K562 (cell line): ENCODE results near the gene PACSIN1.

ENCODE experiments used
- BMI1 ChIP-seq: fragments of 150-350 bp; IDR thresholded peaks from 2 replicates; pipeline ENCODE4 v1.6.1; 2014; ENCODE audit warnings: low read length
- ELF4 ChIP-seq: fragments of 450-650 bp; formaldehyde crosslinking; IDR thresholded peaks from 2 replicates; pipeline ENCODE4 v1.4.0; 2022; ENCODE audit warnings: missing genetic modification characterization
- FOXK2 ChIP-seq, 2 experiments: fragments of 450-650 bp; IDR thresholded peaks in 1 of 2; conservative IDR thresholded peaks in 1 of 2; 2 replicates each; pipeline ENCODE4 v1.6.1; 2016; ENCODE audit warnings: low read depth in 2 of 2, mild to moderate bottlenecking in 1 of 2
- ILK ChIP-seq: fragments of 450-650 bp; IDR thresholded peaks from 2 replicates; pipeline ENCODE4 v1.6.1; 2016; ENCODE audit warnings: missing genetic modification characterization, low read depth, mild to moderate bottlenecking, missing compliant biosample characterization, moderate library complexity, borderline replicate concordance
- TAF15 ChIP-seq: fragments of 200-400 bp; formaldehyde crosslinking; IDR thresholded peaks from 2 replicates; pipeline ENCODE4 v1.6.1; 2017; ENCODE audit warnings: mild to moderate bottlenecking, low read depth, low read length, moderate library complexity
- U2AF2 ChIP-seq: fragments of 200-400 bp; formaldehyde crosslinking; optimal IDR thresholded peaks from 2 replicates; pipeline ENCODE3; 2017; ENCODE audit warnings: low read depth, mild to moderate bottlenecking, low read length
- TF ChIP-seq, protein P1 (sequence below), 3 experiments: IDR thresholded peaks in 2 of 3; conservative IDR thresholded peaks in 1 of 3; 2 replicates each; pipeline ENCODE4 v1.5.1; 2011 to 2012; ENCODE audit warnings: low read length in 3 of 3, mild to moderate bottlenecking in 3 of 3, control low read depth in 2 of 3, improper control_type of control experiment in 1 of 3, inconsistent platforms in 1 of 3, low read depth in 1 of 3, mixed read lengths in 1 of 3, moderate library complexity in 1 of 3; ENCODE audit not compliant: insufficient read depth in 2 of 3
- TF ChIP-seq, protein P2 (sequence below), 2 experiments: fragments of 450-650 bp in 1 of 2; sonication (generic) in 1 of 2; formaldehyde crosslinking in 1 of 2; IDR thresholded peaks in 1 of 2; conservative IDR thresholded peaks in 1 of 2; 2 replicates each; pipeline versions ENCODE4 v1.6.1 to v1.8.1; 2016 to 2023; ENCODE audit warnings: mild to moderate bottlenecking in 2 of 2, moderate library complexity in 2 of 2, inconsistent platforms in 1 of 2, missing genetic modification reagents in 1 of 2
- TF ChIP-seq, protein P3 (sequence below): sonication (generic); formaldehyde crosslinking; IDR thresholded peaks from 2 replicates; pipeline ENCODE4 v1.9.0; 2022; ENCODE audit warnings: mild to moderate bottlenecking, missing genetic modification reagents

DNA sequence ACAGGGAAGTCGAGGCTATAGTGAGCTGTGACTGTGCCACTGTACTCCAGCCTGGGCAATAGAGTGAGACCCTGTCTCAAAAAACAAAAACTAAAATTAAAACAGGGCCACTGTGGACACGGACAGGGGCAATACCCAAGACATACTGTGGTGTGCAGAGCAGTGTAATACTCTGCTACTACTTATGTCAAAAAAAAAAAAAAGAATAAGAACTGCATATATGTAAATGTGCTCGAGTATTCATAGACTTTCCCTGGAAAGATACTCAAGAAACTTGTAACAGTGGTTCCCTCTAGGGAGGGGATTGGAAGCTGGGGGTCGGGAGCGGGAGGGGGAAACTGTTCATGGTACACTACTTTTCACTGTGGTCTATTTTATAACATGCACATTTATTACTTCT, 74.3 kb downstream of the PACSIN1 start:
- TF ChIP-seq U2AF2 (no peak), BMI1 (no peak), FOXK2 (conservative IDR thresholded peaks at IDR 0.05 in 1 of 2, IDR thresholded peaks at IDR 0.05 in 1 of 2; ENCODE audit: low read depth in 2 of 2) (no peak), TAF15 (no peak), ILK (no peak), ELF4 (no peak)
- TF ChIP-seq, protein P1, sequence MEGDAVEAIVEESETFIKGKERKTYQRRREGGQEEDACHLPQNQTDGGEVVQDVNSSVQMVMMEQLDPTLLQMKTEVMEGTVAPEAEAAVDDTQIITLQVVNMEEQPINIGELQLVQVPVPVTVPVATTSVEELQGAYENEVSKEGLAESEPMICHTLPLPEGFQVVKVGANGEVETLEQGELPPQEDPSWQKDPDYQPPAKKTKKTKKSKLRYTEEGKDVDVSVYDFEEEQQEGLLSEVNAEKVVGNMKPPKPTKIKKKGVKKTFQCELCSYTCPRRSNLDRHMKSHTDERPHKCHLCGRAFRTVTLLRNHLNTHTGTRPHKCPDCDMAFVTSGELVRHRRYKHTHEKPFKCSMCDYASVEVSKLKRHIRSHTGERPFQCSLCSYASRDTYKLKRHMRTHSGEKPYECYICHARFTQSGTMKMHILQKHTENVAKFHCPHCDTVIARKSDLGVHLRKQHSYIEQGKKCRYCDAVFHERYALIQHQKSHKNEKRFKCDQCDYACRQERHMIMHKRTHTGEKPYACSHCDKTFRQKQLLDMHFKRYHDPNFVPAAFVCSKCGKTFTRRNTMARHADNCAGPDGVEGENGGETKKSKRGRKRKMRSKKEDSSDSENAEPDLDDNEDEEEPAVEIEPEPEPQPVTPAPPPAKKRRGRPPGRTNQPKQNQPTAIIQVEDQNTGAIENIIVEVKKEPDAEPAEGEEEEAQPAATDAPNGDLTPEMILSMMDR (IDR thresholded peaks at IDR 0.05 in 2 of 3, conservative IDR thresholded peaks at IDR 0.05 in 1 of 3; ENCODE audit: insufficient read depth in 2 of 3, low read depth in 1 of 3, low read length in 3 of 3), result no peak
- TF ChIP-seq, protein P2, sequence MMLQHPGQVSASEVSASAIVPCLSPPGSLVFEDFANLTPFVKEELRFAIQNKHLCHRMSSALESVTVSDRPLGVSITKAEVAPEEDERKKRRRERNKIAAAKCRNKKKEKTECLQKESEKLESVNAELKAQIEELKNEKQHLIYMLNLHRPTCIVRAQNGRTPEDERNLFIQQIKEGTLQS (IDR thresholded peaks at IDR 0.05), result no peak
- TF ChIP-seq, protein P2 (CRISPR knock-in tag; conservative IDR thresholded peaks at IDR 0.05), result no peak
- TF ChIP-seq, protein P3, sequence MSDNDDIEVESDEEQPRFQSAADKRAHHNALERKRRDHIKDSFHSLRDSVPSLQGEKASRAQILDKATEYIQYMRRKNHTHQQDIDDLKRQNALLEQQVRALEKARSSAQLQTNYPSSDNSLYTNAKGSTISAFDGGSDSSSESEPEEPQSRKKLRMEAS (CRISPR knock-in tag), result no peak
